ENCODE measurements around the gene PCGF3.

- TF ChIP-seq ZNF24 (IDR thresholded peaks at IDR 0.05): no peak
- TF ChIP-seq EGR1 (IDR thresholded peaks at IDR 0.05; ENCODE audit: borderline replicate concordance in 1 of 2, low read depth in 2 of 2, low read length in 2 of 2): no peak
- TF ChIP-seq TAF1 (IDR thresholded peaks at IDR 0.05; ENCODE audit: borderline replicate concordance, low read depth, low read length): no peak
- TF ChIP-seq, protein P1, sequence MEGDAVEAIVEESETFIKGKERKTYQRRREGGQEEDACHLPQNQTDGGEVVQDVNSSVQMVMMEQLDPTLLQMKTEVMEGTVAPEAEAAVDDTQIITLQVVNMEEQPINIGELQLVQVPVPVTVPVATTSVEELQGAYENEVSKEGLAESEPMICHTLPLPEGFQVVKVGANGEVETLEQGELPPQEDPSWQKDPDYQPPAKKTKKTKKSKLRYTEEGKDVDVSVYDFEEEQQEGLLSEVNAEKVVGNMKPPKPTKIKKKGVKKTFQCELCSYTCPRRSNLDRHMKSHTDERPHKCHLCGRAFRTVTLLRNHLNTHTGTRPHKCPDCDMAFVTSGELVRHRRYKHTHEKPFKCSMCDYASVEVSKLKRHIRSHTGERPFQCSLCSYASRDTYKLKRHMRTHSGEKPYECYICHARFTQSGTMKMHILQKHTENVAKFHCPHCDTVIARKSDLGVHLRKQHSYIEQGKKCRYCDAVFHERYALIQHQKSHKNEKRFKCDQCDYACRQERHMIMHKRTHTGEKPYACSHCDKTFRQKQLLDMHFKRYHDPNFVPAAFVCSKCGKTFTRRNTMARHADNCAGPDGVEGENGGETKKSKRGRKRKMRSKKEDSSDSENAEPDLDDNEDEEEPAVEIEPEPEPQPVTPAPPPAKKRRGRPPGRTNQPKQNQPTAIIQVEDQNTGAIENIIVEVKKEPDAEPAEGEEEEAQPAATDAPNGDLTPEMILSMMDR (IDR thresholded peaks at IDR 0.05 in 2 of 3, conservative IDR thresholded peaks at IDR 0.05 in 1 of 3; ENCODE audit: control insufficient read depth in 2 of 3, extremely low read depth in 1 of 3, insufficient read depth in 1 of 3, low read depth in 3 of 3, low read length in 3 of 3): no peak
- TF ChIP-seq CHD1 (IDR thresholded peaks at IDR 0.05; ENCODE audit: low read depth, low read length): no peak
- TF ChIP-seq, protein P2, sequence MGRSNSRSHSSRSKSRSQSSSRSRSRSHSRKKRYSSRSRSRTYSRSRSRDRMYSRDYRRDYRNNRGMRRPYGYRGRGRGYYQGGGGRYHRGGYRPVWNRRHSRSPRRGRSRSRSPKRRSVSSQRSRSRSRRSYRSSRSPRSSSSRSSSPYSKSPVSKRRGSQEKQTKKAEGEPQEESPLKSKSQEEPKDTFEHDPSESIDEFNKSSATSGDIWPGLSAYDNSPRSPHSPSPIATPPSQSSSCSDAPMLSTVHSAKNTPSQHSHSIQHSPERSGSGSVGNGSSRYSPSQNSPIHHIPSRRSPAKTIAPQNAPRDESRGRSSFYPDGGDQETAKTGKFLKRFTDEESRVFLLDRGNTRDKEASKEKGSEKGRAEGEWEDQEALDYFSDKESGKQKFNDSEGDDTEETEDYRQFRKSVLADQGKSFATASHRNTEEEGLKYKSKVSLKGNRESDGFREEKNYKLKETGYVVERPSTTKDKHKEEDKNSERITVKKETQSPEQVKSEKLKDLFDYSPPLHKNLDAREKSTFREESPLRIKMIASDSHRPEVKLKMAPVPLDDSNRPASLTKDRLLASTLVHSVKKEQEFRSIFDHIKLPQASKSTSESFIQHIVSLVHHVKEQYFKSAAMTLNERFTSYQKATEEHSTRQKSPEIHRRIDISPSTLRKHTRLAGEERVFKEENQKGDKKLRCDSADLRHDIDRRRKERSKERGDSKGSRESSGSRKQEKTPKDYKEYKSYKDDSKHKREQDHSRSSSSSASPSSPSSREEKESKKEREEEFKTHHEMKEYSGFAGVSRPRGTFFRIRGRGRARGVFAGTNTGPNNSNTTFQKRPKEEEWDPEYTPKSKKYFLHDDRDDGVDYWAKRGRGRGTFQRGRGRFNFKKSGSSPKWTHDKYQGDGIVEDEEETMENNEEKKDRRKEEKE (IDR thresholded peaks at IDR 0.05): no peak
- TF ChIP-seq MEF2A (IDR thresholded peaks at IDR 0.05; ENCODE audit: insufficient read depth, low read depth, low read length): no peak
- TF ChIP-seq FOS (IDR thresholded peaks at IDR 0.05; ENCODE audit: borderline replicate concordance, extremely low read depth, insufficient read length): no peak
- TF ChIP-seq HDAC2 (IDR thresholded peaks at IDR 0.05): no peak
- TF ChIP-seq EP300 (IDR thresholded peaks at IDR 0.05; ENCODE audit: borderline replicate concordance in 1 of 2, control insufficient read depth in 1 of 2, low read depth in 2 of 2, low read length in 2 of 2): no peak
Measured at GRCh38 chr4:735583-735982, 30.0 kb downstream of the PCGF3 start.

All from GM12878 (cell line).